ENCODE results near the gene BCLAF1.

BCLAF1 gene

DNA sequence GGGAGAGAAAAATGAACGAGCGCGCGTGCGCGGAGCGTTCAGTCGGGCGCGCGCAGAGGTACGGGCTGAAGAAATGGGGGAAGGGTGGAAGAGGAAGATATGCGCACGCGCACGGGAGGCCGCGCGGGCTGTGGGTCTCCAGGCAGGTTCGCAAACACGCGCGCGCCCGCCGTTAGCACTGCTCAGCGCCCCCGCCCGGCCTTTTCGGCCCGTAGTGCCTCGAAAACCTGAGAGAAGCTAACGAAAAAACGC is 393 bp downstream of the BCLAF1 start:
- Histone ChIP-seq H3K27me3 (replicated peaks) (no peaks in the 10 kb centered on the region), H3K36me3 (replicated peaks) (peaks cover 2% of the 10 kb centered on the region), H3K4me3 (ENCODE audit: low read depth, low read length) (peak overlapping the region; percentile 100), H3K27ac (peak overlapping the region; percentile 97)
- in situ Hi-C loops (cut with HindIII; ENCODE audit: low pct_ligation_motif_present, low sequenced_read_pairs): no loop called here
- no peak for TF ChIP-seq CTCF (IDR thresholded peaks at IDR 0.05; ENCODE audit: low read depth, low read length, missing control alignments)
- peak; percentile 85 for DNase-seq

GRCh38 chr6:136288566-136289326 is 900 bp downstream of the BCLAF1 start:
- peak overlapping the region; percentile 100 for H3K4me3 ChIP-seq (ENCODE audit: low read depth, low read length)
- DNase-seq: peak; percentile 97
- in situ Hi-C loops (cut with HindIII; ENCODE audit: low pct_ligation_motif_present, low sequenced_read_pairs): no loop called here
- peaks cover 2% of the 10 kb centered on the region for H3K36me3 ChIP-seq (replicated peaks)
- peak; percentile 38 for TF ChIP-seq CTCF (IDR thresholded peaks at IDR 0.05; ENCODE audit: low read depth, low read length, missing control alignments)
- H3K27me3 ChIP-seq (replicated peaks): no peaks in the 10 kb centered on the region
- peak overlapping the region; percentile 97 for H3K27ac ChIP-seq

- Histone ChIP-seq H3K27ac (no peak overlapping the region), H3K4me3 (ENCODE audit: low read depth, low read length) (no peak overlapping the region), H3K36me3 (replicated peaks) (peaks cover 9% of the 10 kb centered on the region), H3K27me3 (replicated peaks) (no peaks in the 10 kb centered on the region)
- no peak for TF ChIP-seq CTCF (IDR thresholded peaks at IDR 0.05; ENCODE audit: low read depth, low read length, missing control alignments)
- DNase-seq: no peak
- in situ Hi-C loops (cut with HindIII; ENCODE audit: low pct_ligation_motif_present, low sequenced_read_pairs): no loop called here
These were observed 4.7 kb downstream of the BCLAF1 start for GRCh38 chr6:136284909-136285308.

- DNase-seq: no peak
- H3K27ac ChIP-seq: no peak overlapping the region
- H3K27me3 ChIP-seq (replicated peaks): no peaks in the 10 kb centered on the region
- TF ChIP-seq CTCF (IDR thresholded peaks at IDR 0.05; ENCODE audit: low read depth, low read length, missing control alignments): no peak
- in situ Hi-C loops (cut with HindIII; ENCODE audit: low pct_ligation_motif_present, low sequenced_read_pairs): no loop called here
- peaks cover 17% of the 10 kb centered on the region for H3K36me3 ChIP-seq (replicated peaks)
- no peak overlapping the region for H3K4me3 ChIP-seq (ENCODE audit: low read depth, low read length)
These were observed 6.7 kb downstream of the BCLAF1 start for GRCh38 chr6:136282906-136283305.

GRCh38 chr6:136280032-136280609 is 9.5 kb downstream of the BCLAF1 start:
- no peak overlapping the region for H3K27ac ChIP-seq
- no peaks in the 10 kb centered on the region for H3K27me3 ChIP-seq (replicated peaks)
- no peak for TF ChIP-seq CTCF (IDR thresholded peaks at IDR 0.05; ENCODE audit: low read depth, low read length, missing control alignments)
- no peak overlapping the region for H3K4me3 ChIP-seq (ENCODE audit: low read depth, low read length)
- in situ Hi-C loops (cut with HindIII; ENCODE audit: low pct_ligation_motif_present, low sequenced_read_pairs): no loop called here
- DNase-seq: no peak
- peaks cover 35% of the 10 kb centered on the region for H3K36me3 ChIP-seq (replicated peaks)

- DNase-seq: no peak
These were observed 15.6 kb downstream of the BCLAF1 start for GRCh38 chr6:136274062-136274461.

More at GRCh38 chr6:136274062-136274461, 15.6 kb downstream of the BCLAF1 start:
- H3K36me3 ChIP-seq (replicated peaks): peaks cover 68% of the 10 kb centered on the region
- in situ Hi-C loops (cut with HindIII; ENCODE audit: low pct_ligation_motif_present, low sequenced_read_pairs): no loop called here
- H3K27ac ChIP-seq: no peak overlapping the region
- no peak overlapping the region for H3K4me3 ChIP-seq (ENCODE audit: low read depth, low read length)
- TF ChIP-seq CTCF (IDR thresholded peaks at IDR 0.05; ENCODE audit: low read depth, low read length, missing control alignments): no peak
- H3K27me3 ChIP-seq (replicated peaks): no peaks in the 10 kb centered on the region
